Measurements from ENCODE around the gene FARSB.

Gene FARSB

DNA sequence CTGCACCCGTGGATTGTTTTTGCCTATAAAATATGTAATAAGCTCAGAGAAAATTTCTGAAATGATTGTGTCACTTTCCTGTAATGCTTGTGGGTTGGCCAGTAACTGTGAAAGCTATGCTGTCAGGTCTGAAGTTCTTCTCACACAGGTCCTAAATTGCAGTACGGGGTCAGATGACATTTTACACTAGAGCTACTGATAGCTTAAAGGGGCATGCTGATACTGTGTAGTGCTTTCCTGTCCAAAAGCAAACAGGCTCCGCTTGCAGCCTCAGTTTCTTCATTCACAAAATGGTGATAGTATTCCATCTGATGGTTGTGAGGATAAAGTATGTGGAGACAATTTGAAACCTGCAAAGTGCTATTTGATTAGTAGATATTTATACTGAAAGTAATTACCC, 7.6 kb upstream of the FARSB start:
- Histone ChIP-seq H3K4me3 (ENCODE audit: low read depth, low read length) (no peak overlapping the region), H3K9me3 (ENCODE audit: control insufficient read depth, insufficient read depth, low read length) (no peaks in the 10 kb centered on the region), H3K4me1 (ENCODE audit: control insufficient read depth, insufficient read depth, low read length) (no peaks in the 10 kb centered on the region), H3K9ac (ENCODE audit: low read depth, low read length) (no peak overlapping the region), H3K27ac (ENCODE audit: low read depth, low read length) (no peak overlapping the region), H3K27me3 (ENCODE audit: control insufficient read depth, insufficient read depth, low read length) (no peaks in the 10 kb centered on the region), H3K36me3 (ENCODE audit: control insufficient read depth, insufficient read depth, low read length) (no peaks in the 10 kb centered on the region)

DNA sequence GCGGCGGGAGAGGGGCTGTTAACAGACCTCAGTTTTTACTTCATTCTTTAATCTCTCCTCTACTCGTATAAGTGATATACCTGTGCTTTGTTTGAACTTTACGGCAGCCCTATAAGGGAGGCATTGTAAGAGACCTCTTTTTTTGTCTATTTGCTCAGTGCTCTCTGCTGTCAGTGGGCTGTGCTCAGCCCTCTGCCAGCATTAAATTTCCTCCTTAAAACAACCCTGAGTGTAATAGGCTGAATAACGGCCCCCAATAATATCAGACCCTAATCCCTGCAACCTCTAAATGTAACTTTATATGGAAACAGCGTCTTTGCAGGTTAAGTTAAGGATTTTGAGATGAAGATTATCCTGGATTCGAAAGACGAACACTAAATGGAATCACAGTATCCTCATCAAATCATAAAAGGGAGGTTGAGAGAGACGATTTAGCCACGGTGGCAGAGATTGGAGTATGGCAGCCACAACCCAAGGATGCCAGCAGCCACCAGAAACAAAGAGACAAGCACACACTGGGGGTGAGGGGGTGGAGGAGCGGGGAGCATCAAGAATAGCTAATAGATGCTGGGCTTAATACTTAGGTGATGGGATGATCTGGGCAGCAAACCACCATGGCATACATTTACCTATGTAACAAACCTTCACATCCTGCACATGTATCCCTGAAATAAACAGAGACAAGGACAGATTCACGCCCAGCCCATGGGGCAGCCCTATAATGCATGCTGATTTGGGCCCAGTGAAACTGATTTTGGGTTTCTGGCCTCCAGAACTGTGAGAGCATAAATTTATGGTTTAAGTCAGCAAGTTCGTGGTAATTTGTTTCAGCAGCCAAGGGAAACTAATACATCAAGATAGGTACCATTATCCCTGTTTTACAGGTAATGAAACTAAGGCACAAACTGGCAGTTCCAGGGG, 894 bp upstream of the FARSB start:
- H3K36me3 ChIP-seq (ENCODE audit: control insufficient read depth, insufficient read depth, low read length) = no peaks in the 10 kb centered on the region
- peak overlapping the region; percentile 87 for H3K4me3 ChIP-seq (ENCODE audit: low read depth, low read length)
- no peaks in the 10 kb centered on the region for H3K27me3 ChIP-seq (ENCODE audit: control insufficient read depth, insufficient read depth, low read length)
- peak overlapping the region; percentile 95 for H3K9ac ChIP-seq (ENCODE audit: low read depth, low read length)
- H3K9me3 ChIP-seq (ENCODE audit: control insufficient read depth, insufficient read depth, low read length) = no peaks in the 10 kb centered on the region
- H3K4me1 ChIP-seq (ENCODE audit: control insufficient read depth, insufficient read depth, low read length) = peaks cover 5% of the 10 kb centered on the region
- peak overlapping the region; percentile 92 for H3K27ac ChIP-seq (ENCODE audit: low read depth, low read length)

DNA sequence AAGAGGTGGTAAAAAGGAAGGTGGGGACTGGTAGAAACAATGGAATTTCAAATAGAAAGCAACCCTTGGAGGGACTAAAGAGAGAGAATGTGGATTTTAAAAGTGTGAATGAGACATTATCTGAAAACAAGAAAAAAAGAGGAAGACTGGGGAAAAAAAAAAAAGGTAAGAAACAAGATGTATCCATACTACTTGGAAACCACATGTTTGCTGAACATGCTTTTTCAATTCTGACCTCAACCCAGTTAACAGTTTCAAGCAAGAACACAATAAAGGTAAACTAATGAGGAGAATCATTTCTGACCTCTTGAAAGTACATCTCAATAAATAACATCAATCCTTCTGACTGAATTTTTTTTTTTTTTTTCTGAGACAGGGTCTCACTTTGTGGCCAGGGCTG, 2.6 kb downstream of the FARSB start:
- no peak overlapping the region for H3K4me3 ChIP-seq (ENCODE audit: low read depth, low read length)
- H3K4me1 ChIP-seq (ENCODE audit: control insufficient read depth, insufficient read depth, low read length) = peaks cover 5% of the 10 kb centered on the region
- H3K27me3 ChIP-seq (ENCODE audit: control insufficient read depth, insufficient read depth, low read length) = no peaks in the 10 kb centered on the region
- no peaks in the 10 kb centered on the region for H3K9me3 ChIP-seq (ENCODE audit: control insufficient read depth, insufficient read depth, low read length)
- no peak overlapping the region for H3K9ac ChIP-seq (ENCODE audit: low read depth, low read length)
- H3K36me3 ChIP-seq (ENCODE audit: control insufficient read depth, insufficient read depth, low read length) = peaks cover 5% of the 10 kb centered on the region
- no peak overlapping the region for H3K27ac ChIP-seq (ENCODE audit: low read depth, low read length)

DNA sequence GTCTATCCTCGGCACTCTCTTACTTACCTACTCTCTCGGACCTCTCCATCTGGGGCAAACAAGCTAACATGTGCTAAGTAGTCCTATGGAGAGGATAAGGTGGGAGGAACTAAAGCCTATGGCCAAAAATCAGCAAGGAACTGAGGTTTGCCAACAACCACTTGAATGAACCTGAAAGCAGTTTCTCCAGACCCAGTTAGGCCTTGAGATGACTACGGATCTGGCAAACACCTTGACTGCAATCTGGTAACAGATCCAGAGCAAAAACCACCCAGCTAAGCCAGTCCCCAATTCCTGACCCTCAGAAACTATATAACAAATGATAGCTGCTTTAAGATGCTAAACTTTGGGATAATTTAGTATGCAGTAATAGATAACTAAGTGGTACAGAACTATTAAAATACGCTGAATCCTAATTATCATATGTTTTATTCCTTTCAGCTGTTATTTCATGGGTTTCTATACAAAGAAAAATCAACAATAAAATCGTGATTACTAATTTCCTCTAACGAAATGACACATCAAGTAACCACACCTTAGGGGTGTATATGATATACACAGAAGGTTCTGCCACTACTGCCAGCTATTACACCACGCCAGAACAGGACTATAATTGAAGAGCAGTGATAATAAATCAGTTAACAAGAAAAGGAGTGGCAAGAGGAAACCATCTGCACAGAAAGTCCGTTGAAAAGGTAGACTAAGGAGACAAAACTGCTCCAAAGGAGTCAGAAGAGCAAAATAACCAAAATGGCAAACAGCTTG, 3.2 kb downstream of the FARSB start:
- Histone ChIP-seq H3K9ac (ENCODE audit: low read depth, low read length) (no peak overlapping the region), H3K4me3 (ENCODE audit: low read depth, low read length) (no peak overlapping the region), H3K27ac (ENCODE audit: low read depth, low read length) (no peak overlapping the region)

DNA sequence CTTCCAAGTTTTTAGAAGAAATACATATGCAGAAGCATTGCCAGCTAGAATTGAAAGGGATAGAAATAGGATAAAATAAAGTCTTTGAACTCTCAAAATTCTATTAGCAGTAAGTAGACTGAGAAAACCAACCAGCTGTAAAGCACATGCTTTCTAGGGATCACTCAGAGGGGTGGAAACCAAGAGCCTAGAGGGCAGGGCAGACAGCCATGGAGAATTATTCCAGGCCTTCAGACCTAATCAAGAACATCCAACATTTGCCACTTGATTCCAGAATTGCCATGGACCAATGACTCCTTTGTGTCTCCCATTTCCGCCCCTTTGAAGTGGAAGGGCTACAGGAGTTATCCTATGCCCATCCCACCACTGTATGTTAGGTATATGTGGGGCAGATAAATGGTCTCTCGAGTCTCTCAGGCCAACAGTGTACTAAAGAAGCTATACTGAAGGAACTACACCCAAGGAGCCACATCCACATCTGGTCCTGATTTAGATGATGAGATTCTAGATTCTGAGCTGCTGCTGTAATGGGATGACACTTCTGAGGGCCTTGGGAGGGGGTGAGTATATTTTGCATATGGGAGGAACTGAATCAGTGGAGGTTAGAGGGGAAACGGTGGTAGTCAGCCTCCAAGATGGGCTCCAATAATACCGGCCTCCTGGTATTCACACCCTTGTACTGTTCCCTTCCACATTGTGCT, 4.0 kb downstream of the FARSB start:
- Histone ChIP-seq H3K9ac (ENCODE audit: low read depth, low read length) (no peak overlapping the region), H3K4me1 (ENCODE audit: control insufficient read depth, insufficient read depth, low read length) (peaks cover 5% of the 10 kb centered on the region), H3K4me3 (ENCODE audit: low read depth, low read length) (no peak overlapping the region)

More for the DNA sequence above, 3.2 kb downstream of the FARSB start:
- H3K9me3 ChIP-seq (ENCODE audit: control insufficient read depth, insufficient read depth, low read length) = no peaks in the 10 kb centered on the region
- H3K36me3 ChIP-seq (ENCODE audit: control insufficient read depth, insufficient read depth, low read length) = peaks cover 11% of the 10 kb centered on the region
- peaks cover 5% of the 10 kb centered on the region for H3K4me1 ChIP-seq (ENCODE audit: control insufficient read depth, insufficient read depth, low read length)
- no peaks in the 10 kb centered on the region for H3K27me3 ChIP-seq (ENCODE audit: control insufficient read depth, insufficient read depth, low read length)

DNA sequence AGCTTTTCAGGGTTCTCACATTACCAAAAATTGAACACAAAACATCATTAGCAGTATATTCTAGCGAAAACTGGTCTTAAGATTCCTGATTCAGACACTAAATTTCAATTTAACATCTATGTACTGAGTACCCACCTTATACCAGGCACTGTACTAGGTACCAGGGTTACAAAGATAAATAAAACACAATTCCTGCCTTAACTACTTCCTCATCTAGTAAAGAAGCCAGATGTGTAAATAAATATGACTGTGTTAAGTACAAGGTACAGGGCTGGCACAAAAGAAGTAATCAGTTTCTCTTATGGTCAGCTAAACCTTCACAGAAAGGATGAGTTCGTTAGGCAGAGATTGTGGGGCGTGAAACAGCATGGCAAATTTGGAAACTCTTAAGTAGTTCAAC, 6.1 kb downstream of the FARSB start:
- no peak overlapping the region for H3K4me3 ChIP-seq (ENCODE audit: low read depth, low read length)
- H3K4me1 ChIP-seq (ENCODE audit: control insufficient read depth, insufficient read depth, low read length) = peaks cover 5% of the 10 kb centered on the region
- H3K9ac ChIP-seq (ENCODE audit: low read depth, low read length) = no peak overlapping the region
- no peaks in the 10 kb centered on the region for H3K9me3 ChIP-seq (ENCODE audit: control insufficient read depth, insufficient read depth, low read length)
- H3K27ac ChIP-seq (ENCODE audit: low read depth, low read length) = no peak overlapping the region
- H3K36me3 ChIP-seq (ENCODE audit: control insufficient read depth, insufficient read depth, low read length) = peaks cover 40% of the 10 kb centered on the region
- no peaks in the 10 kb centered on the region for H3K27me3 ChIP-seq (ENCODE audit: control insufficient read depth, insufficient read depth, low read length)

More for the DNA sequence above, 4.0 kb downstream of the FARSB start:
- no peaks in the 10 kb centered on the region for H3K27me3 ChIP-seq (ENCODE audit: control insufficient read depth, insufficient read depth, low read length)
- H3K9me3 ChIP-seq (ENCODE audit: control insufficient read depth, insufficient read depth, low read length) = no peaks in the 10 kb centered on the region
- H3K27ac ChIP-seq (ENCODE audit: low read depth, low read length) = no peak overlapping the region
- H3K36me3 ChIP-seq (ENCODE audit: control insufficient read depth, insufficient read depth, low read length) = peaks cover 19% of the 10 kb centered on the region

DNA sequence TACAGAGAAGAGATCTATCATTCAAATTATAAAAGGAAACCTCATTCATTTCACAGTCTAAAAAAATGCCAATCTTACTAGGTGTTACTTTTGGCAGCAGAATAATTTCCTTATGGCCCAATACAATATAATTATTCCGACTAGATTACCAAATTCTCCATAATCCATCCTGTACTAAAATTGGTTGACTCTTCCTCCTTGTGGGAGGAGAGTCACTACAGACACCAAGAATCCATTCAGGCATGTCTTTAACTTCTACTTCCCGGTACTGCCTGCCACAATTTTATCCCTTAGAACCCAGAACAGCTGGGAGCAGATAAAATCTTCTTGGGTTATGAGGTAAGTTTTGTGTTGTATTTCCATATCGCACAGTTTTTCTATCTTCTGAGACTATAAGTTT, 9.9 kb downstream of the FARSB start:
- Histone ChIP-seq H3K27me3 (ENCODE audit: control insufficient read depth, insufficient read depth, low read length) (no peaks in the 10 kb centered on the region), H3K27ac (ENCODE audit: low read depth, low read length) (no peak overlapping the region), H3K9ac (ENCODE audit: low read depth, low read length) (no peak overlapping the region), H3K36me3 (ENCODE audit: control insufficient read depth, insufficient read depth, low read length) (peaks cover 75% of the 10 kb centered on the region), H3K9me3 (ENCODE audit: control insufficient read depth, insufficient read depth, low read length) (no peaks in the 10 kb centered on the region), H3K4me1 (ENCODE audit: control insufficient read depth, insufficient read depth, low read length) (no peaks in the 10 kb centered on the region), H3K4me3 (ENCODE audit: low read depth, low read length) (no peak overlapping the region)

DNA sequence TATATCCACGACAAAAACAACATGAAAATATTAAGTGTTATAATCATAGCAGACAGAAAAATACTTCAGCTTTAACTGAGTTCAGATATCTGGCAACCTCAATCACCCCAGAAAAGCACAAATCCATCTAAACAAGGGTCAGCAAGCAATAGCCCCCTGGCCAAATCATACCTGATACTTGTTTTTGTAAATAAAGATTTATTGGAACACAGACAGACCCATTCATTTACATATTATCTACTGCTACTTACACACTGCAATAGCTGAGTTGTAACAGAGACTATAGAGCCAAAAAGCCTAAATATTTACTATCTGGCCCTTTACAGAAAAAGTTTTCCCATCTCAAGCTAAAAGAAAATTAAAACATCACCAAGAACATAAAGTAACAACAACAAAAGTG, 12.8 kb downstream of the FARSB start:
- H3K4me3 ChIP-seq (ENCODE audit: low read depth, low read length) = no peak overlapping the region
- H3K36me3 ChIP-seq (ENCODE audit: control insufficient read depth, insufficient read depth, low read length) = peaks cover 97% of the 10 kb centered on the region
- no peaks in the 10 kb centered on the region for H3K4me1 ChIP-seq (ENCODE audit: control insufficient read depth, insufficient read depth, low read length)
- no peaks in the 10 kb centered on the region for H3K9me3 ChIP-seq (ENCODE audit: control insufficient read depth, insufficient read depth, low read length)
- H3K27ac ChIP-seq (ENCODE audit: low read depth, low read length) = no peak overlapping the region
- no peak overlapping the region for H3K9ac ChIP-seq (ENCODE audit: low read depth, low read length)
- H3K27me3 ChIP-seq (ENCODE audit: control insufficient read depth, insufficient read depth, low read length) = no peaks in the 10 kb centered on the region

DNA sequence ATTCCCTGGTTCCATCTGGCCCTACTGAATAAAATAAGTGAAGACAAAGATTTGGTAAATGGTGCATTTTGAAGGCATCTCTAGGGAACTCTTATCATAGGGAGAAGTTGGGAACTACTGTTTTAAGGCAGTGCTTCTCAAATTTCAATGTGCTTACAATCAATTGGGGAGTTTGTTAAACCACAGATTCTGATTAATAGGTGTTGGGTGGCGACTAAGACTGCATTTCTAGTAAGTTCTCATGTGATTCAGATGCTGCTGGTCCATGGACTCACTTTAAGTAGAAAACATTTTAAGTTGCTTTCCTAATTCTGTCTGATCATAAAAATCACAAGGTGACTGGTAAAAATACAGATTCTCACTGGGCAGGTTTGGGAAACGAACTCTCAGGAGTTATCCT, 14.6 kb downstream of the FARSB start:
- Histone ChIP-seq H3K4me3 (ENCODE audit: low read depth, low read length) (no peak overlapping the region), H3K4me1 (ENCODE audit: control insufficient read depth, insufficient read depth, low read length) (no peaks in the 10 kb centered on the region), H3K9me3 (ENCODE audit: control insufficient read depth, insufficient read depth, low read length) (no peaks in the 10 kb centered on the region), H3K27me3 (ENCODE audit: control insufficient read depth, insufficient read depth, low read length) (no peaks in the 10 kb centered on the region), H3K9ac (ENCODE audit: low read depth, low read length) (no peak overlapping the region), H3K27ac (ENCODE audit: low read depth, low read length) (no peak overlapping the region), H3K36me3 (ENCODE audit: control insufficient read depth, insufficient read depth, low read length) (peaks cover 97% of the 10 kb centered on the region)

DNA sequence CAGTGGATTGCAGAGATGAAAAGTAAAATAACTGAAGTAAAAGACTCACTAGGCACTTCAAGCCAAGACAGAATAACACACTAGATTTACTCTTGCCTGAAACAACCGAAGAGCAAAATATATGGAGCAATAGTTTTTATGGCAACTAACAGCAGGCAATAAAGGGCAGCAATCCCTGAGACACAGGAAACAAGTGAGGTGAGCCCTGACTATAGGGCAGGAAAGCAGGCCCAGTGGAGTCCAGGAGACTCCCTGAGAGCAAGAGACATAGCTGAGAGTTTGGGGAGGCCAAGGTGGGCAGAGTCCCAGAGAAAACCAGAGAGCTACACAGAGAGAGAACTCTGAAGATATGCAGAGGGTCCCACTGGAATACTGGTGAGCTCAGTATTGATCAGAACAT, 18.8 kb downstream of the FARSB start:
- Histone ChIP-seq H3K36me3 (ENCODE audit: control insufficient read depth, insufficient read depth, low read length) (peaks cover 92% of the 10 kb centered on the region), H3K27me3 (ENCODE audit: control insufficient read depth, insufficient read depth, low read length) (no peaks in the 10 kb centered on the region), H3K4me3 (ENCODE audit: low read depth, low read length) (no peak overlapping the region)

More for the DNA sequence above, 18.8 kb downstream of the FARSB start:
- no peak overlapping the region for H3K27ac ChIP-seq (ENCODE audit: low read depth, low read length)
- H3K9ac ChIP-seq (ENCODE audit: low read depth, low read length) = no peak overlapping the region
- no peaks in the 10 kb centered on the region for H3K9me3 ChIP-seq (ENCODE audit: control insufficient read depth, insufficient read depth, low read length)
- H3K4me1 ChIP-seq (ENCODE audit: control insufficient read depth, insufficient read depth, low read length) = no peaks in the 10 kb centered on the region
